NCI-H1092 (cell line): ENCODE results near the gene RASSF5.

ENCODE experiments used
- DNase-seq: peaks from one replicate; lab custom pipeline; 2025; lab: John Stamatoyannopoulos, UW

The RASSF5 gene

DNA sequence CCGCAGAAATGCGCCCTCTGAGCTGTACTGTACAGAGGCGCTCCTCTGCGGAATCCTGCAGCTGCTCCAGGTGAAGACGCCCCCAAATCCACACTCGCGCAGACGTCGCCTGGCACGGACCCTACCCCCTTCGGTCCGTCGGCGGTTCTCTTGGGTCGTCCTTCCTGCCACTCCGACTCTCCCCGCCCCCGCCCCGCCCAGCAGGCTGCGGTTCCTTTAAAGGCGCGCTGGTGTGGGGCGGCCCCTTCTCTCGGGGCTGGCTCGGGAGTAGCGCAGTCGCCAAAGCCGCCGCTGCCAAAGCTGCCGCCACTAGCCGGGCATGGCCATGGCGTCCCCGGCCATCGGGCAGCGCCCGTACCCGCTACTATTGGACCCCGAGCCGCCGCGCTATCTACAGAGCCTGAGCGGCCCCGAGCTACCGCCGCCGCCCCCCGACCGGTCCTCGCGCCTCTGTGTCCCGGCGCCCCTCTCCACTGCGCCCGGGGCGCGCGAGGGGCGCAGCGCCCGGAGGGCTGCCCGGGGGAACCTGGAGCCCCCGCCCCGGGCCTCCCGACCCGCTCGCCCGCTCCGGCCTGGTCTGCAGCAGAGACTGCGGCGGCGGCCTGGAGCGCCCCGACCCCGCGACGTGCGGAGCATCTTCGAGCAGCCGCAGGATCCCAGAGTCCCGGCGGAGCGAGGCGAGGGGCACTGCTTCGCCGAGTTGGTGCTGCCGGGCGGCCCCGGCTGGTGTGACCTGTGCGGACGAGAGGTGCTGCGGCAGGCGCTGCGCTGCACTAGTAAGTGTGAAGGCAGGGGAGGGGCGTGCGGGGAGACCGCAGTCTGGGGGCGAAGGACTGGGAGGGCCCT, at the start of gene RASSF5:
RASSF5 (plus strand) TSS at position 248 of the 846 bp plus-strand sequence; CDS start at position 320, 72 bp downstream.
- DNase-seq, result peak; percentile 38

DNA sequence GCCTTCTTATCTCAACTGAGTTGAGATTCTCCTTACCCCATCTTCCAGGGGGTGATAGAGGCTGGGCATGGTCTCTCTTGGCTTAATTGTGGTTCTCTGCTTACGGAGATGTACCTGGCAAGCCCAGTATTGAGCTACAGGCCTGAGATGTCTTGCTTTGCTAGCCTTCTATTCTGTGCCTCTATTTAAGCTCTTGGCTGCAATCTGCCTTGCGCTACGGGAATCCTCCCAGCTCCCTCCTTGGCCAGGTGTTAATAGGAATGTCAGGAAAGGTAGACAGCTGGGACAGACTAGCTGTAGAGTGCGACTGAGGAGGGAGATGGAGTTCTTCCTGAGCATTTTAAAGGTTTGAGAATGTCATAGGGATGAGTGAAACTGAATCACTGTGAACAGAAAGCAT, 47.6 kb upstream of the RASSF5 start:
- DNase-seq, result no peak

GRCh38 chr1:206460836-206461426, 46.4 kb upstream of the RASSF5 start:
- no peak for DNase-seq

DNA sequence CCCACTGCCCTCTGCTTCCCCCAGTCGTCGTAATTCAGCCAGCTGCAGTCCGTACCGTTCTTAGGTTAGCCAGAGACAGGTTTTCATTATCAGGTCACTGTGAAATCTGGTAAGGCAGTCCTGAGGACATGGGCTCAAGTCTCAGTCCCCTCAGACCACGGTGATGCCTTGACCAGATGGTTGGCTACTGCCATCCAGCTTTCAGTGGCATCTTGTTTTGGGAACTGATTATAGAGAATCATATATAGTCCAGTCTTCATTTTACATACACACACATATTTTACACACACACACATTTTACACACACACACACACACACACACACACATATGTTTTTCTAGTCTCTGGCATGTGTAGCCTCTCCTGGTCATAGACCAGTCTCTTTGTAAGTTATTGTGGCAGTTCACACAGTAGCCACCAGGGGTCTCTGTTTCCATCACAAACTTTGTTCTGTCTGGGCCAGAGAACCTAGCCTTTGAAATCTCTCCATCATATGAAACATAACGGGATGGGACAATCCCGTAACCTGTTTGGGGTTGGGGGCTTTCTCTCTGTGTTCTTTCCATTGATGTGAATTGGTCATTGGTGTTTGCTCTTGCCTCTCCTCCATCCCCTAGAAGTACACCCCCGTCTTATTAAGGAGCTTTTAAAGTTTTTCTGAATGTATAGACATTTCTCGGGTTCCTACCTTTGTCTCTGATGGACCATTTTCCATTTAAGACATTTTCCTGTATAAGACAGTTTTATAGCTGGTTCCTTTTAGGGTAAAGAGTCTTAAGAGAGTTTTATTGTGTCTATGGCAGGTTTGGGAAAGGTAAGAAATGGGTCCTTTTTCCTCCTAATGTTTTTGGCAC, 45.5 kb upstream of the RASSF5 start:
- peak; percentile 35 for DNase-seq

GRCh38 chr1:206463137-206463536, 44.2 kb upstream of the RASSF5 start:
- DNase-seq, result no peak

- no peak for DNase-seq
Measured at GRCh38 chr1:206463911-206464310, 43.4 kb upstream of the RASSF5 start.

- DNase-seq, result no peak
Measured at GRCh38 chr1:206464456-206464964, 42.8 kb upstream of the RASSF5 start.

- no peak for DNase-seq
Measured at GRCh38 chr1:206465951-206466350, 41.4 kb upstream of the RASSF5 start.

DNA sequence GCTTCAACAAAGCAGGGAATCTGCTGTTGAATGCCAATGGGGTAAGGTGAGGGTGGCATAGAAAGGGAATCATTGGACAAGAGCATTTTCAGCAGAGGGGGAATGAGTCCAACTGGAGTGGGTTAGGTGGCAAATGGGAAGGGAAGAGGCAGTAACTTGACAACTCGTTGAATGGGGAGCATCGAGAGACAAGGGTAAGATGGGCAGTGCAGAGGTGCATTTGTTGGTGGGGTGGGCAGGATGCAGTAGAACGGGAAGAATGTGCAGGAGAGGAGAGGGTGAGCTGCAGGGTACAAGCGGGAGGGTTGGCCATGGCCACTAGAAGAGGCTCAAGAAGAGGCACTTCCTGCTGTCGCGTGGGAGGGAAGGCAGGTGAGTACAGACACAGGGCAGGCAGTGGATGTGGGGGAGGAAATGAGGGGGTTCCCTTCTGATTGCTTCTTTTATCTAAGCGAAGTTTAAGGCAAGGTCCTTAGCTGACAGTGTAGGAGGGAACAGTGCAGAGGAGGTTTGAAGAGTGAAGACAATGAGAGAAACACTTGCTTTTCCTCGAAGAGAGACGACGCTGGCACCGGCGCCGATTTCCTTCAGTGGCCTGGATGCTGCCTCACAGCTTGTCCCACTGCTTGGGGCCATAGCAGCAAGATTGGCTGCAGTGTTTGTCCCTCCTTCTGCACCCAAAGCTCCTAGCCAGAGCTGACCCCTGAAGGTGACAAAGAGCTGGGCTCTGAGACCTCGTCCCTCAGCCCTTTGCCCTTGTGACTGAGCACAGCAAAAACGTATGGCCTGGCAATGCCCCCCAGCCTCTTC, 40.3 kb upstream of the RASSF5 start:
- DNase-seq, result no peak

DNA sequence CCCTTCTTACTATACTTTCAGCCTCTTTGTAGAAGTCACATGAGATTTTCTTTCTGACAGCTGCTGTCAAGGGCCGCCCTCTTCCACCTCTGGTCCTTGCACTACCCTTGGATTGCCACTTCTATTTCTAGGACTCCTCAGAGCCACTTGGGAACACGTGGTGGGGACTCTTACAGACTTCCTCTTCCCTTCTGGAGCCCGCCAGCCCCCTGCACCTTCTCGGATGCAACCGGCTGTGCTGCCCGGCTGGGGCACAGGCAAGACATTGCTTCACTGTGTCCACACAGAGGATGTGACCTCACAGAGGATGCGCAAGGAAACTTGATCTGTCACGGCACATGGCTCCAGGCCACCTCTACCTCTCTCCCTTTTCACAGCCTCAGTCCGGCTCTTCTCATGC, 39.4 kb upstream of the RASSF5 start:
- no peak for DNase-seq

DNA sequence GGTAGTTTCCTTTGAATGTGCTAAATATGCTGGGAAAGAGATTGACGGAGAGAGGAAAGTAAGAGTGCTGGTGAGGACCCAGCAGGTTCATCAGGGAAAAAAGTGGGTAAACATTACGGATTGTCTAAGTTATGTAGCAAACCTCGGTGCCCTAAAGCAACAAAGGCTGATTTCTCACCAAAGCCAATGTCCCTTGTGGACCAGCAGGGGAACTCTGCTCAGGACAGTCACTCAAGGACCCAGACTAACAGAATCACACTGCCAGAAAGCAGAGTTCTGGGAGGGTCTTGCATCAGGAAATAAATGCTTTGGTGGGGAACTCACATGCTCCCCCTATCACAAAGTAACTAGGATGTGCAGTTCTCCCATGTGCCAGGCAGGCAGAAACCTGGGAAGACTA, 38.8 kb upstream of the RASSF5 start:
- no peak for DNase-seq

DNA sequence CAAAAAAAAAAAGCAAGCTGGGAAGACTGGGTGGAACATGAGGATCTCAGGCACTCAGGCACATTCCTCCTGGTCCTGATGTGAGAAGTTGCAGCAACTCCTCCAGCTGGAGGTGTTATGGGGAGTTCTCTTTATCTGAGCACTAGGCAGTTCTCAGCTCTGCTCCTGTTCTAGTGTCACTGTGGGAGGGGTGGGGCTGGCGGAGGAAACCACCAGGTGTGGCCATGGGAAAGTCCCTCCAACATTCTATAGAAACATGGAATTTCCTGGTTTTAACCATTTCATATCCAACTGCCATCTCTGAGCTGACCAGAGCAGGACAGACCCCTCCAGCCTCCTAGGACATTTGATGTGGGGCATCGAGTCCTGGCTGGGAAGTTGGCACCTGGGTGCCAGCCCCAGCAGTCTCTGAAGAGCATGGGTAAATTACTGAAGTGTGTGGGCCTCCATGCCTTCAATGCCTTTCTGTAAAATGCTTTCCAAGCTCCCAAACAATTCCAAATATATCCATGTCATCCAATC, 37.9 kb upstream of the RASSF5 start:
- no peak for DNase-seq

DNA sequence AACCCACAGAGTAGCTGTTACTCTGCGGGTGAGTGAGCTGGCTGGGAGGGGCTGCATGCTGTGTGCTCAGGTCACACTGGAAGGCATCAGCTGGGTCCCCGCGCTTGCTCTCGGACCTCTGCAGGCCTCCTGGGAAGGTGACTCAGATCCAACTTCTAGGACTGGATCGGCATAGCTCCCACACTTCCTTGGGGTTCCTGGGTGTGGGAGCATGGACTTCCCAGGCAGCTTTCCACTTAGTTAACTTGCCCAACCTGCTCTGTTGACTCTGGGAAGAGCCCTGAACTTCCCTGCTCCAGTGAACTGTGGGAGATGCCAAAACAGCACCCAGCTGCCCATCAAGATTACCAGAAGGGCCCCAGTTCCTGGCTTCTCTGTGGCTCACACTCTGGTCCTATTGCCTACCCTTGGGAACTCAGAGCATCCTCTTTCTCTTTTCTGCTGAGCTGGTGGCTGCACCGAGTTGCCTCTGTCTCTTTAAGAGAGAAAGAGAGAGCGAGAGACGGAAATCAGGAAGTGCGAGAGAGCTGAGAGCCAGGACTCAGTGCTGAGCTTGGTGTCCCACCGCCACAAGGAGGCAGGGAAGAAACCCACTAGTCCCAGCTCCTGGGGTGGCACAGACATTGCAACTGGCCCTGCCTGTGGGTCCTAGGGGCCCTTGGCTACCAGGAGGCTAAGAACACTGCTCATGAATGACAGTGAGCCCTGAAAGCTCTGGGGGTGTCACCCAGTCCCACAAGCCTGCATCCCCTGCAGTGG, 37.2 kb upstream of the RASSF5 start, which contains the start of gene IKBKE:
IKBKE (plus strand) TSS at position 544 of the 759 bp plus-strand sequence. CDS start 2,752 bp downstream, outside the sequence.
- DNase-seq, result peak; percentile 26

DNA sequence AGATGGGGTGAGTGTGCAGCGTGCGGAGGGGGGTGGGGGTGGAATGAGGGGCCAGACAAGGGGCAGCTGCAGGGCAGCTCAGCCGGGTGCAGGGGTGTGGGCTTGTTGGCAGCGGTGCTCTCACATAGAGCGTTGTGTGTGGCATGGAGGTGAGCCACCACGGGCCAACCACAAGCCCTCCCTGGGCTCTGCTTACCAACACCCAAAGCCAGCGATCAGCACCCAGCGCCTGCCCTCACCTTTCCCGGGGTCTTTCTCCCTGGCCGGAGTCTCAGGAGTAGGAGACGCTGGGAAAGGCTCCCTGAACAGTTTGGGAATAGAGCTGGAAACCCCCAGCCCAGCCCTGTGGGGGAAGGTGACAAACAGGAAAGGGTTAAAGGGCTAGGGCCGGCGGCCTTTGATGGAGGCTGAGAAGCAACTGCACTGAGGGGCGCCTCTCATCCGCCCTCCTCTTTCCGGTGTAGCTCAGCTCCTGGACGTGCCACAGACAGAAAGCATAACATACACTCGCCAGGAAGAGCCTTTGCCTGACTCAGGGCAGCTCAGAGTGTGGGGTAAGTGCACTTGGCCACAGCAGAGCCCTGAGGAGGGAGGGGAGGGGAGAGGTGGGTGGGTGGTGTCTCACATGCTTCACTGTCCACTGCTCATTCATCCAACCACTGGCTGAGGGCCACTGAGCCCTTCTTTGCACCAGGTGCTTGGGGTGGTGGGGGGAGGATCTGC, 36.5 kb upstream of the RASSF5 start:
- no peak for DNase-seq

DNA sequence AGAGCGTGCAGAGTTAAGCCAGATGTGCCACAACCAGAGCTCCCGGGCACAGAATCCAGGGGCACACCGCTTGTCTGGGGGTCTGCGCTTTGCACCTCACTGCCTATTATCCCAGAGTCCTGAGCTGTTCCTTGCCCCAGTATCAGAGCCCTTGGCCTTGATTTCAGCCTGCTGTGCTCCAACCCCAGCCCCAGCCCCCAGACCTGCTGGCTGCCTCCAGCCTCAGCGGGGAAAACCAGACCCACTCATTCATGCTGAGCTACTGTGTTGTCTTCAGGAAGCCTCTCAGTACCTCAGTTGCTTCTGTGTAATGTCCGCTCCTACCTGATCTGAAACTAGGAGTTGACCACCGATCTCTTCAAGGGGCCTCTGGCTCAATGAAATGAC, 35.9 kb upstream of the RASSF5 start:
- no peak for DNase-seq

- no peak for DNase-seq
Measured at GRCh38 chr1:206472024-206472423, 35.3 kb upstream of the RASSF5 start.

GRCh38 chr1:206472454-206472853, 34.9 kb upstream of the RASSF5 start:
- no peak for DNase-seq

DNA sequence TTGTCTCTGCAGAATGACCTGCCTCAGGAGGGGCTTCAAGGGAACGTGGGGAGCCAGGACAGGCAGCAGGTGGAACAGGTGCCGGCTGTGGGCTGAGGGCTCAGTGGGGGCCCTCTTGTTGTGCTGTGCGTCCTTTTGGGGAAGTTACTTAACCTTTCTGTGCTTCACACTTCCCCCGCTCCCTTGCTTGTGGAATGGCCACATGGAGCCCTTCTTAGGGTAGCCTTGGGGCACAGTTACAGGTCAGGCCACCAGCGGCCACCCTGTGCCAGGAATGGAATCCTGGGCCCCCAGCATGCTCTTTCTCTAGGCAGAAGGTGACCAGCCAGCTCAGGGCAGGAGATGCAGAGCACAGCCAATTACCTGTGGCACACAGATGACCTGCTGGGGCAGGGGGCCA, 34.4 kb upstream of the RASSF5 start:
- no peak for DNase-seq

DNA sequence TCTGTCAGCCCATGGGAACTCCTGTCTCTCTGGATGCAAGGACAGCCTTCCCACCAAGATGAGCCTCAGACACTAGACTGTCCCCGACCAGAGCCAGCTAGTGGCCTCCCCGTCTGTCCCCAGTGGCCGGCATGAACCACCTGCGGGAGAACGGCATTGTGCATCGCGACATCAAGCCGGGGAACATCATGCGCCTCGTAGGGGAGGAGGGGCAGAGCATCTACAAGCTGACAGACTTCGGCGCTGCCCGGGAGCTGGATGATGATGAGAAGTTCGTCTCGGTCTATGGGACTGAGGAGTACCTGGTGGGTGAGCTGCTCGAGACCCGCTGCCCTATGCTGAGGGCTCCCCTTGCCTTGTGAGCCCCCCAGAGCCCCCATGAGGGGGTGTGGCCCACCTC, 31.3 kb upstream of the RASSF5 start:
- no peak for DNase-seq

- DNase-seq, result no peak
Measured at GRCh38 chr1:206476591-206476990, 30.7 kb upstream of the RASSF5 start.
